Thoracic aorta (tissue), 2 donors: ENCODE data around the gene AUTS2. TPM values are rescaled to one million over a fixed set of nuclear protein-coding genes. Genes with fewer than 3 reads are reported as not detected.

ENCODE experiments used
- ATAC-seq: fragments of 150-250 bp; one replicate; pipeline ENCODE4 v1.8.0; 2017; ENCODE audit warnings: low read depth; ENCODE audit not compliant: insufficient number of reproducible peaks, low FRiP score
- DNase-seq: peaks from one replicate; pipeline ENCODE4 v3.0.0-alpha.2; 2020; ENCODE audit warnings: low spot score
- H3K27ac ChIP-seq, 2 donors: fragments of 200-600 bp; sonication (generic); 1 replicate in 1 of 2; 2 replicates in 1 of 2; pipeline ENCODE4 v1.5.1; 2016; ENCODE audit warnings: mild to moderate bottlenecking in 2 of 2, moderate library complexity in 2 of 2
- H3K27me3 ChIP-seq: fragments of 200-600 bp; sonication (generic); replicated peaks from 2 replicates; pipeline ENCODE4 v1.6.0; 2016; ENCODE audit warnings: mild to moderate bottlenecking; ENCODE audit not compliant: insufficient read depth
- H3K36me3 ChIP-seq: fragments of 200-600 bp; sonication (generic); one replicate; pipeline ENCODE4 v1.5.1; 2016
- H3K4me1 ChIP-seq, 2 donors: fragments of 200-600 bp; sonication (generic); 1 replicate in 1 of 2; 2 replicates in 1 of 2; pipeline versions ENCODE4 v1.5.1 to v1.6.0; 2016; ENCODE audit warnings: low read depth in 2 of 2, mild to moderate bottlenecking in 1 of 2; ENCODE audit not compliant: control insufficient read depth in 1 of 2
- H3K4me3 ChIP-seq: fragments of 200-600 bp; sonication (generic); 2 replicates; pipeline ENCODE4 v1.5.1; 2016; ENCODE audit warnings: mild to moderate bottlenecking
- H3K9me3 ChIP-seq: fragments of 200-600 bp; sonication (generic); 2 replicates; pipeline ENCODE4 v1.5.1; 2016
- total RNA-seq, 2 donors: library from RNA; depleted of rRNA; stranded (reverse); fragments of >200 nt; gene quantifications; one replicate each; pipeline versions ENCODE4 v1.1.0 to v1.2.3, GENCODE V29; 2016
- TF ChIP-seq, protein P1 (sequence below): fragments of 200-600 bp; sonication (generic); IDR thresholded peaks from one replicate; pipeline ENCODE4 v1.5.1; 2019; ENCODE audit warnings: antibody characterized with exemption

The AUTS2 gene
- total RNA-seq, 2 donors from 2014 or later = 49.4 to 101 TPM

DNA sequence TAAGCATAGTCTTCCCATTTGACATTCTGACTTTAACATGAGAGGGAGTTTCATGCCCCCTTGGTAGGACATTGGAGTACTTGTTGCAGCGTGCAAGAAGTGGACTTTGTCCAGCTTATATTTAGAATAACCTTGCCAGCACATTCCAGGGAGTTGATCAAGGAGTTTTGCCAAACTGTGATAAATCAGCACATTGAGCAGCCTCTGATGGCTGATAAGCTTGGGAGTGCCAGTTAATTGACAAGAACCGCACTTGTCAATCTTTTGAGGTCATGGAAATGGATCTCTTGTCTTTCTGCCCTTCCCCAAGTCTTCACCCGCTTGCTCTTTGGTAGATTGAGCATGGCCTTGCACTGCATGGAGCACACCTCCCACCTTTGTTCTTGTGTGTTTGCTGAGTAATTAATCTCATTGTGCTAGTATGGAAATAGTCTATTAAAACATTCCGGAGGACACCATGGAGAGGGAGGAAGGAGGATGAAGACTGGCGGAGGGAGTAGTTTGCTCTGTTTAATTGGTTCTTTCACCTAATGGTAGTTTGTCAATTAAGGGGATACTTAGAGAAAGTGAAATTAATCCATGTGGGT, 865.2 kb downstream of the AUTS2 start:
- no peaks in the 10 kb centered on the region for H3K27me3 ChIP-seq
- no peak for DNase-seq
- no peak overlapping the region for H3K27ac ChIP-seq
- no peaks in the 10 kb centered on the region for H3K36me3 ChIP-seq
- no peaks in the 10 kb centered on the region for H3K4me1 ChIP-seq
- no peaks in the 10 kb centered on the region for H3K9me3 ChIP-seq
- TF ChIP-seq, protein P1, sequence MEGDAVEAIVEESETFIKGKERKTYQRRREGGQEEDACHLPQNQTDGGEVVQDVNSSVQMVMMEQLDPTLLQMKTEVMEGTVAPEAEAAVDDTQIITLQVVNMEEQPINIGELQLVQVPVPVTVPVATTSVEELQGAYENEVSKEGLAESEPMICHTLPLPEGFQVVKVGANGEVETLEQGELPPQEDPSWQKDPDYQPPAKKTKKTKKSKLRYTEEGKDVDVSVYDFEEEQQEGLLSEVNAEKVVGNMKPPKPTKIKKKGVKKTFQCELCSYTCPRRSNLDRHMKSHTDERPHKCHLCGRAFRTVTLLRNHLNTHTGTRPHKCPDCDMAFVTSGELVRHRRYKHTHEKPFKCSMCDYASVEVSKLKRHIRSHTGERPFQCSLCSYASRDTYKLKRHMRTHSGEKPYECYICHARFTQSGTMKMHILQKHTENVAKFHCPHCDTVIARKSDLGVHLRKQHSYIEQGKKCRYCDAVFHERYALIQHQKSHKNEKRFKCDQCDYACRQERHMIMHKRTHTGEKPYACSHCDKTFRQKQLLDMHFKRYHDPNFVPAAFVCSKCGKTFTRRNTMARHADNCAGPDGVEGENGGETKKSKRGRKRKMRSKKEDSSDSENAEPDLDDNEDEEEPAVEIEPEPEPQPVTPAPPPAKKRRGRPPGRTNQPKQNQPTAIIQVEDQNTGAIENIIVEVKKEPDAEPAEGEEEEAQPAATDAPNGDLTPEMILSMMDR = no peak
- no peak for ATAC-seq
- H3K4me3 ChIP-seq = no peak overlapping the region

DNA sequence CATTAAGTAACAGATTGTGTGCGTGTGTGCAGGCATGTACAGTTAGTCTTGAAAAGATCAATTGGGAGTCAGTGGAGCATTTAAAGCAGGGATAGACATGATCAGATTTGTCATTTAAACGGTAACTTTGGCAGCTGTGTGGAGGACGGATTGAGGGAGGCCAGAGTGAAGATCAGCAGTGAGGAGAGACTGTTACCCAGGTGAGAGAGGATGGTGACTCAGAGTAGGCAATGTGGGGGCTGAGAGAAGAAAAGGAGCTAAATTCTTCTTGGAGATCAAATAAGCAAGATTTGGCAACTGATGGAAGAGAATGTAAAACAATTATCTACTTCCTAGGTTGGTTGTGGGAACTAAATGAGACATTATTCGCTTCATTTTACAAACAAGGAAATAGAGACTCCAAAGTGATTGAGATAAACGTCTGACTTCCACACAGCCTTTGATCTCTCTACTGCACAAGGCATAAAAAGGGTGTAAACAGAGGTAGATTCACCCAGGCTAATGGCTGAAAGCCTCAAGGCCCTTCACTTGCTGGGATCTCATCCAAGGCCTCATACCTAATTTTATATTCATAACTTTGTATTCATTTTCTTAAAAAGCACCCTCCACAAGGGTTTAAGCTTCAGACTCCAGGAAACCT, 868.6 kb downstream of the AUTS2 start:
- Histone ChIP-seq H3K27me3 (no peaks in the 10 kb centered on the region), H3K4me3 (no peak overlapping the region), H3K4me1 (no peaks in the 10 kb centered on the region), H3K27ac (no peak overlapping the region), H3K9me3 (no peaks in the 10 kb centered on the region), H3K36me3 (no peaks in the 10 kb centered on the region)
- ATAC-seq (no peak), DNase-seq (no peak)
- TF ChIP-seq, protein P1 = no peak

DNA sequence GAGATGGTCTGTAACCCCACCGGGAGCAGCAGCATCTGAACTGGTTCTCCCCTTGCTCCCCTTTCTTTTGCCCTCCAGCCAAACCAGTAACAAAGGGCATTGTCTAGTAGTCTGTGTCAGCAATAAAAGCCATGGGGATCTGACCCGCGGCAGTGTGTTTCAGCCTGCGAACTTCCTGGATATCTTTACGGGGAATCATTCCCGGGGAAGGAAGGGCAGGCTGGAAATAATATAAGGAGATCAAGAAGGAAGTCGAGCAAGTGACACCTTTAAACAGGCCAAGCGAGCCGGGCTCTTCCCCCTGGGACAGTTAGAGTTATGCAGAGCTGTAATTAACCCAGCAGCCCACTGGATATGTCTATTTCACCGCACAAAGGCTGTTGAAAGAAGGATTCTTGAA, 872.5 kb downstream of the AUTS2 start:
- Histone ChIP-seq H3K27me3 (no peaks in the 10 kb centered on the region), H3K27ac (no peak overlapping the region), H3K4me3 (no peak overlapping the region), H3K4me1 (no peaks in the 10 kb centered on the region), H3K36me3 (no peaks in the 10 kb centered on the region), H3K9me3 (no peaks in the 10 kb centered on the region)
- TF ChIP-seq, protein P1 = no peak
- ATAC-seq = no peak
- DNase-seq = no peak

DNA sequence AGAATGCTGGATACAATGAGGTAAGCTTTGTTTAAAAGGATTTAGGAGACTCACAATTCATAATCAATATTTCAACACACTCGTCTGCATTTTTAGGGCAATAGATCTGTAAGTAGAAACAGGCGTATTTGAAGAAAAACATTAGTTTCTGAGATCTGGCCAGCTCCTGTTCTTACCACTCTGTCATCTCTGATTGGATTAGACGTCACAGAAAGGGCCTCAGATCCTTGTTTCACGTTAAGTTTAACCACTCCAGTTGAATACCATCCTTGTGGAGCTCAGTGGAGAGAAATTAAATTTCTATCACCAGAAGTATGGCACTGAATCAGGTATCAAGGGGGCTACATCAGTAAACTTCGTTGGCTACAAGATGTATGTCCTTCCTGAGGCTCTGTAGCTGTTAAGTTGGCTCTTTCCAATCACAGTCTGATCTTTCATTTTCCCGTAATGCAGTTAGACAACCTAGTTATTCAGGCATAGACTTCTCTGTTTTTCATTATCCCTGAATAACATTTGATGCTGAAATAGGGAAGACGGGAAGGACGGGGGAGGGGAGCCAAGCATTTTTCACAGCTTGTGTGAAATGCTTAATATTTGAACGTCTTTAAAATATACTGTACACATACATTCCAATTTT, 874.4 kb downstream of the AUTS2 start:
- TF ChIP-seq, protein P1 = no peak
- H3K4me1 ChIP-seq = peaks cover 6 to 11% of the 10 kb centered on the region in 2 donors
- H3K27me3 ChIP-seq = no peaks in the 10 kb centered on the region
- ATAC-seq (no peak), DNase-seq (no peak)
- H3K4me3 ChIP-seq = no peak overlapping the region
- no peak overlapping the region for H3K27ac ChIP-seq
- H3K36me3 ChIP-seq = no peaks in the 10 kb centered on the region
- H3K9me3 ChIP-seq = no peaks in the 10 kb centered on the region

DNA sequence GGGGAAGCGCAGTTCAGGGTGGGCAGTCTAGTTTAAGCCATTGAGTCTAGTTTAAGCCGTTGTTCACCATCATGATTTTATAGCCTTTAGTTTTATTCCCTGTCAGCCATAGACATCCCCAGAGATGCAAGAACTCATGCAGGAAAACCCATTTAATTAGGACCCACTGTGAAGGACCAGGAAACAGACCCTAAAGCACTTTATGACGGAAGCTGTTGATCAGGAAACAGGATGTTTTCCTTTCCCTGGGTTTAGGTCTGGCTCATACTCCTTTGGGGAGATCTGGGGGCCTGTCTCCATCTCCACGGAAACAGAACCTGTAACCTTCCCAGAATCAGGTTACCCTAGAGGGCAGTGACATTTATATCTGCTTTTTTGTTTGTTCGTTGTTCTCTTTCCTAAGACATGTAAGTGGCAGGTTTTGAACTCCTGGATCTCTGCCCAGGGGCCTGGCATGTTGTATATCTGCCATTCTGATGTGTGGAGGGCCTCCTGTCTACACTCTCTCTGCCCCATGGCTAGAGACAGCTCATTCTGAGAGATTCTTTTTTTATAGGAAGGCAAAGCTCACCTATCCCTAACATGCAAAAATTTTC, 876.5 kb downstream of the AUTS2 start:
- peaks cover 6 to 12% of the 10 kb centered on the region in 2 donors for H3K4me1 ChIP-seq
- no peaks in the 10 kb centered on the region for H3K27me3 ChIP-seq
- no peak overlapping the region for H3K4me3 ChIP-seq
- no peak overlapping the region for H3K27ac ChIP-seq
- no peak for DNase-seq
- TF ChIP-seq, protein P1 = no peak
- no peaks in the 10 kb centered on the region for H3K9me3 ChIP-seq
- ATAC-seq = no peak
- H3K36me3 ChIP-seq = no peaks in the 10 kb centered on the region
